H9 (cell line): ENCODE results near the gene HACL1. TPM values are rescaled to one million over a fixed set of nuclear protein-coding genes. Genes with fewer than 3 reads are reported as not detected.

ENCODE experiments used
- DNase-seq: peaks from one replicate; pipeline ENCODE4 v3.0.0-alpha.2; 2017
- H2AFZ ChIP-seq: one replicate; pipeline ENCODE4 v1.6.1; 2013; ENCODE audit warnings: mild to moderate bottlenecking, low read length, control low read depth, moderate library complexity
- H2AK5ac ChIP-seq: 2 replicates; pipeline ENCODE4 v1.6.1; 2013; ENCODE audit warnings: low read length, control low read depth, mixed read lengths; ENCODE audit not compliant: insufficient read length
- H2BK120ac ChIP-seq: one replicate; pipeline ENCODE4 v1.6.1; 2013; ENCODE audit warnings: low read depth, mild to moderate bottlenecking, low read length, control low read depth, inconsistent platforms; ENCODE audit not compliant: poor library complexity, severe bottlenecking
- H2BK12ac ChIP-seq: 2 replicates; pipeline ENCODE4 v1.6.1; 2013; ENCODE audit warnings: low read length, control low read depth, mixed read lengths, low read depth; ENCODE audit not compliant: insufficient read length
- H2BK15ac ChIP-seq: 2 replicates; pipeline ENCODE4 v1.6.1; 2013; ENCODE audit warnings: low read depth, low read length, control low read depth
- H2BK20ac ChIP-seq: one replicate; pipeline ENCODE4 v1.6.1; 2013; ENCODE audit warnings: low read depth, mild to moderate bottlenecking, low read length, control low read depth, inconsistent platforms; ENCODE audit not compliant: poor library complexity, severe bottlenecking
- H2BK5ac ChIP-seq: 2 replicates; pipeline ENCODE4 v1.6.1; 2013; ENCODE audit warnings: low read length, control low read depth, mixed read lengths; ENCODE audit not compliant: insufficient read length
- H3K14ac ChIP-seq: 2 replicates; pipeline ENCODE4 v1.6.1; 2013; ENCODE audit warnings: low read length, control low read depth; ENCODE audit not compliant: insufficient read depth
- H3K18ac ChIP-seq: 2 replicates; pipeline ENCODE4 v1.6.1; 2013; ENCODE audit warnings: low read depth, mild to moderate bottlenecking, mixed read lengths, low read length, control low read depth; ENCODE audit not compliant: insufficient read length
- H3K23ac ChIP-seq: 2 replicates; pipeline ENCODE4 v1.6.1; 2013; ENCODE audit warnings: low read length, control low read depth, mixed read lengths, low read depth; ENCODE audit not compliant: insufficient read length
- H3K23me2 ChIP-seq: 2 replicates; pipeline ENCODE4 v1.6.1; 2013; ENCODE audit warnings: low read depth, mild to moderate bottlenecking, mixed read lengths, low read length, control low read depth; ENCODE audit not compliant: insufficient read length, poor library complexity, severe bottlenecking
- H3K27ac ChIP-seq: 2 replicates; pipeline ENCODE4 v1.5.1; 2013; ENCODE audit warnings: low read length, control low read depth, mixed read lengths, low read depth; ENCODE audit not compliant: insufficient read length
- H3K27me3 ChIP-seq: 2 replicates; pipeline ENCODE4 v1.6.1; 2013; ENCODE audit warnings: low read length, control low read depth, inconsistent platforms; ENCODE audit not compliant: insufficient read depth
- H3K4ac ChIP-seq: 2 replicates; pipeline ENCODE4 v1.6.1; 2013; ENCODE audit warnings: low read depth, mild to moderate bottlenecking, control low read depth, inconsistent platforms, low read length, moderate library complexity
- H3K4me1 ChIP-seq: 2 replicates; pipeline ENCODE4 v1.6.1; 2013; ENCODE audit warnings: low read length, control low read depth, inconsistent platforms; ENCODE audit not compliant: insufficient read depth
- H3K4me2 ChIP-seq: 2 replicates; pipeline ENCODE4 v1.6.1; 2013; ENCODE audit warnings: low read length, control low read depth, mixed read lengths; ENCODE audit not compliant: insufficient read length, insufficient read depth
- H3K56ac ChIP-seq: 2 replicates; pipeline ENCODE4 v1.6.1; 2013; ENCODE audit warnings: low read depth, mild to moderate bottlenecking, mixed read lengths, low read length, control low read depth; ENCODE audit not compliant: insufficient read length
- H3K79me1 ChIP-seq: 2 replicates; pipeline ENCODE4 v1.6.1; 2013; ENCODE audit warnings: low read depth, mild to moderate bottlenecking, moderate library complexity, low read length, control low read depth, inconsistent platforms; ENCODE audit not compliant: insufficient read depth, poor library complexity, severe bottlenecking
- H3K79me2 ChIP-seq: 2 replicates; pipeline ENCODE4 v1.6.1; 2013; ENCODE audit warnings: low read length, control low read depth, inconsistent platforms; ENCODE audit not compliant: insufficient read depth
- H3K9ac ChIP-seq: 2 replicates; pipeline ENCODE4 v1.6.1; 2013; ENCODE audit warnings: low read length, control low read depth, mixed read lengths; ENCODE audit not compliant: insufficient read length; ENCODE audit errors: extremely low read depth
- H3K9me3 ChIP-seq: one replicate; pipeline ENCODE4 v1.6.1; 2013; ENCODE audit warnings: low read depth, low read length, inconsistent platforms; ENCODE audit not compliant: control insufficient read depth
- H3T11ph ChIP-seq: one replicate; pipeline ENCODE4 v1.6.1; 2013; ENCODE audit warnings: mild to moderate bottlenecking, low read length, control low read depth, inconsistent platforms
- H4K20me1 ChIP-seq: one replicate; pipeline ENCODE4 v1.6.1; 2013; ENCODE audit not compliant: control insufficient read depth, insufficient read length, insufficient read depth
- H4K5ac ChIP-seq: 2 replicates; pipeline ENCODE4 v1.6.1; 2013; ENCODE audit warnings: low read depth, mild to moderate bottlenecking, mixed read lengths, low read length, control low read depth; ENCODE audit not compliant: insufficient read length
- H4K8ac ChIP-seq: replicated peaks from 2 replicates; pipeline ENCODE4 v1.6.1; 2013; ENCODE audit warnings: low read length, control low read depth, mixed read lengths, low read depth; ENCODE audit not compliant: insufficient read length
- H4K91ac ChIP-seq: 2 replicates; pipeline ENCODE4 v1.6.1; 2013; ENCODE audit warnings: low read depth, mild to moderate bottlenecking, moderate library complexity, mixed read lengths, low read length, control low read depth; ENCODE audit not compliant: insufficient read length
- H3K27ac Mint-ChIP-seq, 3 experiments: 2 replicates in 2 of 3; 3 replicates in 1 of 3; pipeline ENCODE4 v1.8.0; 2020 to 2021; ENCODE audit warnings: mixed read lengths in 3 of 3, mild to moderate bottlenecking in 1 of 3, moderate library complexity in 1 of 3
- H3K27me3 Mint-ChIP-seq: 2 replicates; pipeline ENCODE4 v1.8.0; 2021; ENCODE audit warnings: low read depth, mild to moderate bottlenecking, moderate library complexity, mixed read lengths
- H3K36me3 Mint-ChIP-seq, 3 experiments: 2 replicates in 2 of 3; 3 replicates in 1 of 3; pipeline ENCODE4 v1.8.0; 2020 to 2021; ENCODE audit warnings: low read depth in 3 of 3, mixed read lengths in 3 of 3; ENCODE audit not compliant: insufficient read depth in 1 of 3
- H3K4me1 Mint-ChIP-seq, 2 experiments: 2 replicates each; pipeline ENCODE4 v1.8.0; 2020; ENCODE audit warnings: mixed read lengths in 2 of 2
- H3K4me3 Mint-ChIP-seq, 2 experiments: 2 replicates in 1 of 2; 3 replicates in 1 of 2; pipeline ENCODE4 v1.8.0; 2020 to 2021; ENCODE audit warnings: mild to moderate bottlenecking in 2 of 2, mixed read lengths in 2 of 2, moderate library complexity in 1 of 2
- H3K9me3 Mint-ChIP-seq, 2 experiments: 2 replicates in 1 of 2; 3 replicates in 1 of 2; pipeline ENCODE4 v1.8.0; 2020; ENCODE audit warnings: mild to moderate bottlenecking in 2 of 2, mixed read lengths in 2 of 2, moderate library complexity in 1 of 2
- WGBS: extraction: QIAGEN DNeasy Blood & Tissue Kit; methylation state at CpG from one replicate; pipeline ENCODE4 v1.1.7; 2013; ENCODE audit warnings: missing lambda C conversion rate, low lambda C conversion rate, mixed read lengths; ENCODE audit not compliant: insufficient read length; ENCODE audit errors: extremely low coverage; 5-methylcytosine and 5-hydroxymethylcytosine counted together
- total RNA-seq: library from RNA; stranded (reverse); gene quantifications from 2 replicates; pipeline ENCODE4 v1.2.1, GENCODE V29; 2021
- TF ChIP-seq, protein P1 (sequence below): fragments of 200-600 bp; sonication (generic); conservative IDR thresholded peaks from 3 replicates; pipeline ENCODE4 v1.8.0; 2021; ENCODE audit warnings: antibody characterized with exemption, mild to moderate bottlenecking

Gene HACL1
- total RNA-seq, 1 experiment from 2014 or later: 52.6 TPM

DNA sequence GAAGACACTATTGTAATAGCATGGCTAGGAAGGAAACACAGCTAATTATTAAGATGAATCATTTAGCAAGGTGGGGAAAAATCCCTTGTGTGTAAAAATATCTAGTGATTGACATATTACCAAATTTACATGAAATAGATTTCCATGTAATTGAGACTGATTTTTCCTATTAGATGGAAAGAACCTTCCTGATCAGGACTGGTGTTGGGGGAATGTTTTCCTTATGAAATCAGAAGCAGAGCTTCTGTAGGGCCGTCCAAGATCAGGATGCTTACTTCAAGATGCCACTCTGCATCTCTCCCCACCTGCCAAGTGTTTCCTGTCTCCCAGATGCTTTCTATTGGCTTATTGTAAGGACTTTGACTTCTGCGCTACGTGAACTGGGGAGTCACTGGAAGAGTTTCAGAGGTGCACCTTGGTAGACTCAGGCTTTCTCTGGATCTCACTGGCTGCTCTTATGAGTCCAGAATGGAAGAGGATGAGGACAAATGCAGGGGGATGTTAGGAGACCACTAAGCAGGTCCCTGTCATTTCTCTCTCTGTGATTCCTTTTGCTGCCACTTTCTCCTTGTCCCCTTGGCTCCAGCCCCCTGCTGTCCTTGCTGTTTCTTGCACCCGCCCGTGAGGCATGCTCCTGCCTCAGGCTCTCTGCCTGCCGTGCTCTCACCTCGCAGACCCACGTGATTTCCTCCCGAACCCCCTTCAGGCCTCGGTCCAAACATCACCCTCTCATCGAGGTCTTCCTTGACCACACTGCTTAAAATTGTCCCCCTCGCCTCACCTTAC, 30.2 kb upstream of the HACL1 start:
- no peaks in the 10 kb centered on the region for H3K9me3 Mint-ChIP-seq
- H3K27ac Mint-ChIP-seq: peak overlapping the region; percentile 59 to 96 (median 59)
- Histone ChIP-seq H3K4me1 (peaks cover 21% of the 10 kb centered on the region), H4K5ac (no peak overlapping the region), H2BK15ac (no peak overlapping the region), H2BK120ac (no peak overlapping the region), H3K9me3 (no peaks in the 10 kb centered on the region), H4K20me1 (no peaks in the 10 kb centered on the region), H3K56ac (no peak overlapping the region), H3K23ac (no peak overlapping the region), H3K14ac (no peak overlapping the region), H4K91ac (no peak overlapping the region), H3K27ac (no peak overlapping the region), H4K8ac (no peak overlapping the region), H3K9ac (no peak overlapping the region), H2BK20ac (no peak overlapping the region), H3K23me2 (no peaks in the 10 kb centered on the region), H3K4ac (no peak overlapping the region), H3K79me2 (no peaks in the 10 kb centered on the region), H2BK5ac (no peak overlapping the region), H3K27me3 (no peaks in the 10 kb centered on the region), H2BK12ac (no peak overlapping the region), H2AK5ac (no peak overlapping the region), H2AFZ (no peak overlapping the region), H3T11ph (no peak overlapping the region), H3K79me1 (no peaks in the 10 kb centered on the region), H3K18ac (no peak overlapping the region), H3K4me2 (no peak overlapping the region)
- TF ChIP-seq, protein P1, sequence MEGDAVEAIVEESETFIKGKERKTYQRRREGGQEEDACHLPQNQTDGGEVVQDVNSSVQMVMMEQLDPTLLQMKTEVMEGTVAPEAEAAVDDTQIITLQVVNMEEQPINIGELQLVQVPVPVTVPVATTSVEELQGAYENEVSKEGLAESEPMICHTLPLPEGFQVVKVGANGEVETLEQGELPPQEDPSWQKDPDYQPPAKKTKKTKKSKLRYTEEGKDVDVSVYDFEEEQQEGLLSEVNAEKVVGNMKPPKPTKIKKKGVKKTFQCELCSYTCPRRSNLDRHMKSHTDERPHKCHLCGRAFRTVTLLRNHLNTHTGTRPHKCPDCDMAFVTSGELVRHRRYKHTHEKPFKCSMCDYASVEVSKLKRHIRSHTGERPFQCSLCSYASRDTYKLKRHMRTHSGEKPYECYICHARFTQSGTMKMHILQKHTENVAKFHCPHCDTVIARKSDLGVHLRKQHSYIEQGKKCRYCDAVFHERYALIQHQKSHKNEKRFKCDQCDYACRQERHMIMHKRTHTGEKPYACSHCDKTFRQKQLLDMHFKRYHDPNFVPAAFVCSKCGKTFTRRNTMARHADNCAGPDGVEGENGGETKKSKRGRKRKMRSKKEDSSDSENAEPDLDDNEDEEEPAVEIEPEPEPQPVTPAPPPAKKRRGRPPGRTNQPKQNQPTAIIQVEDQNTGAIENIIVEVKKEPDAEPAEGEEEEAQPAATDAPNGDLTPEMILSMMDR: peak; percentile 23; the same call in 1 of the 3 replicates
- H3K4me1 Mint-ChIP-seq: peaks cover 66 to 69% of the 10 kb centered on the region in 2 experiments
- peaks cover 4 to 5% (median 4%) of the 10 kb centered on the region in 3 experiments; a peak in 4 of 7 replicates for H3K36me3 Mint-ChIP-seq
- WGBS: no CpG with 5 or more reads among the region's 12 CpGs
- peak; percentile 55 for DNase-seq
- no peaks in the 10 kb centered on the region for H3K27me3 Mint-ChIP-seq
- H3K4me3 Mint-ChIP-seq: peak overlapping the region in 1 of 2 experiments; percentile 23; a peak in 2 of 5 replicates
